HT1080 (cell line): ENCODE data around the gene RNF39. TPM values are rescaled to one million over a fixed set of nuclear protein-coding genes. Genes with fewer than 3 reads are reported as not detected.
"Not testable (repeated sequence)": the region's sequence is repeated elsewhere in the genome, so short reads cannot be mapped to it uniquely, and the experiment has no call there.

Source experiments
- DNase-seq: peaks from one replicate; pipeline ENCODE4 v3.0.0-alpha.2; 2015; ENCODE audit warnings: low read depth
- polyA plus RNA-seq, 2 experiments: library from polyadenylated mRNA; depleted of rRNA; stranded (reverse); fragments of >200 nt; gene quantifications; 2 replicates each; pipeline ENCODE4 v1.2.3, GENCODE V29; 2015
- total RNA-seq: library from RNA; depleted of rRNA; stranded (reverse); fragments of >200 nt; shearing (Covaris generic); gene quantifications from 2 replicates; pipeline ENCODE4 v1.2.3, GENCODE V29; 2014; rRNA removed

Gene RNF39
- 0.06 TPM in 1 of 2 replicates, not detected in the other for total RNA-seq
- not detected in 2 replicates for polyA plus RNA-seq (2015; cell fraction: cytosol; rRNA removed)
- polyA plus RNA-seq (2015; cell fraction: nucleus; rRNA removed): not detected in 2 replicates

GRCh38 chr6:30075094-30075789 is at the start of gene RNF39:
RNF39 (minus strand) TSS chr6:30075769; CDS start chr6:30075585, 184 bp downstream.
- DNase-seq: no peak

GRCh38 chr6:30122515-30122914 is 46.9 kb upstream of the RNF39 start:
- DNase-seq: no peak

GRCh38 chr6:30121446-30122366 is 46.1 kb upstream of the RNF39 start:
- no peak for DNase-seq

- DNase-seq: not testable (repeated sequence)
These were observed 43.1 kb upstream of the RNF39 start for GRCh38 chr6:30118691-30119090.

- DNase-seq: no peak
These were observed 41.2 kb upstream of the RNF39 start for GRCh38 chr6:30116724-30117123.

GRCh38 chr6:30113841-30114240 is 38.3 kb upstream of the RNF39 start:
- no peak for DNase-seq

GRCh38 chr6:30113003-30113759 is 37.6 kb upstream of the RNF39 start, which contains the start of gene TRIM31:
TRIM31 (minus strand) TSS chr6:30113090; CDS start chr6:30112805, 285 bp downstream.
- no peak for DNase-seq

GRCh38 chr6:30112402-30112994 is 36.9 kb upstream of the RNF39 start:
- no peak for DNase-seq

- no peak for DNase-seq
These were observed 35.8 kb upstream of the RNF39 start for GRCh38 chr6:30111266-30111856.

GRCh38 chr6:30104661-30105060 is 29.1 kb upstream of the RNF39 start:
- no peak for DNase-seq

GRCh38 chr6:30103872-30104179 is 28.3 kb upstream of the RNF39 start:
- DNase-seq: no peak

GRCh38 chr6:30102970-30103871 is 27.7 kb upstream of the RNF39 start:
- peak; percentile 76 for DNase-seq

- DNase-seq: no peak
These were observed 26.9 kb upstream of the RNF39 start for GRCh38 chr6:30102414-30102969.

GRCh38 chr6:30101444-30102413 is 26.2 kb upstream of the RNF39 start:
- peak; percentile 75 for DNase-seq

- DNase-seq: no peak
These were observed 25.2 kb upstream of the RNF39 start for GRCh38 chr6:30100585-30101443.

- no peak for DNase-seq
These were observed 24.6 kb upstream of the RNF39 start for GRCh38 chr6:30100154-30100553.
